Ascending aorta (tissue), 2 donors: Measurements from ENCODE around the gene TMEM60. TPM values are rescaled to one million over a fixed set of nuclear protein-coding genes. Genes with fewer than 3 reads are reported as not detected.

ENCODE experiments used
- DNase-seq, 2 donors: peaks; one replicate each; pipeline ENCODE4 v3.0.0-alpha.2; 2019; ENCODE audit warnings: low spot score in 2 of 2
- H3K27ac ChIP-seq, 2 donors: fragments of 200-600 bp; sonication (generic); one replicate each; pipeline ENCODE4 v1.5.1; 2016 to 2017; ENCODE audit warnings: mild to moderate bottlenecking in 1 of 2
- H3K27me3 ChIP-seq: fragments of 200-600 bp; sonication (generic); one replicate; pipeline ENCODE4 v1.5.1; 2017
- H3K36me3 ChIP-seq, 2 donors: fragments of 200-600 bp; sonication (generic); one replicate each; pipeline ENCODE4 v1.5.1; 2016
- H3K4me1 ChIP-seq, 2 donors: fragments of 200-600 bp; sonication (generic); one replicate each; pipeline ENCODE4 v1.5.1; 2016 to 2017; ENCODE audit warnings: mild to moderate bottlenecking in 1 of 2
- H3K4me3 ChIP-seq, 2 donors: fragments of 200-600 bp; sonication (generic); one replicate each; pipeline ENCODE4 v1.5.1; 2016 to 2017; ENCODE audit warnings: mild to moderate bottlenecking in 1 of 2
- H3K9me3 ChIP-seq, 2 donors: fragments of 200-600 bp; sonication (generic); one replicate each; pipeline ENCODE4 v1.5.1; 2016
- intact Hi-C: fragments of 100-400 bp; cut with DNase I; formaldehyde crosslinking; loops from one replicate; pipeline ENCODE4 v1.15.1; 2023
- total RNA-seq: library from RNA; depleted of rRNA; stranded (reverse); fragments of >200 nt; gene quantifications from one replicate; pipeline ENCODE4 v1.1.0, GENCODE V29; 2016
- TF ChIP-seq, protein P1 (sequence below), 3 experiments: fragments of 200-600 bp in 2 of 3; fragments of 450-650 bp in 1 of 3; sonication (generic) in 2 of 3; IDR thresholded peaks; one replicate each; pipeline ENCODE4 v1.5.1; 2016 to 2019; ENCODE audit warnings: antibody characterized with exemption in 3 of 3, mild to moderate bottlenecking in 1 of 3, moderate library complexity in 1 of 3

Gene TMEM60
- total RNA-seq, 1 donor from 2014 or later = not detected

GRCh38 chr7:77811516-77812289, 13.5 kb upstream of the TMEM60 start:
- peaks cover 18 to 23% of the 10 kb centered on the region in 2 donors for H3K9me3 ChIP-seq
- no peak overlapping the region for H3K27ac ChIP-seq
- intact Hi-C loops = no loop called here
- H3K36me3 ChIP-seq = peaks cover 0 to 2% of the 10 kb centered on the region in 2 donors
- H3K27me3 ChIP-seq = no peaks in the 10 kb centered on the region
- H3K4me3 ChIP-seq = no peak overlapping the region
- no peak for DNase-seq
- TF ChIP-seq, protein P1, sequence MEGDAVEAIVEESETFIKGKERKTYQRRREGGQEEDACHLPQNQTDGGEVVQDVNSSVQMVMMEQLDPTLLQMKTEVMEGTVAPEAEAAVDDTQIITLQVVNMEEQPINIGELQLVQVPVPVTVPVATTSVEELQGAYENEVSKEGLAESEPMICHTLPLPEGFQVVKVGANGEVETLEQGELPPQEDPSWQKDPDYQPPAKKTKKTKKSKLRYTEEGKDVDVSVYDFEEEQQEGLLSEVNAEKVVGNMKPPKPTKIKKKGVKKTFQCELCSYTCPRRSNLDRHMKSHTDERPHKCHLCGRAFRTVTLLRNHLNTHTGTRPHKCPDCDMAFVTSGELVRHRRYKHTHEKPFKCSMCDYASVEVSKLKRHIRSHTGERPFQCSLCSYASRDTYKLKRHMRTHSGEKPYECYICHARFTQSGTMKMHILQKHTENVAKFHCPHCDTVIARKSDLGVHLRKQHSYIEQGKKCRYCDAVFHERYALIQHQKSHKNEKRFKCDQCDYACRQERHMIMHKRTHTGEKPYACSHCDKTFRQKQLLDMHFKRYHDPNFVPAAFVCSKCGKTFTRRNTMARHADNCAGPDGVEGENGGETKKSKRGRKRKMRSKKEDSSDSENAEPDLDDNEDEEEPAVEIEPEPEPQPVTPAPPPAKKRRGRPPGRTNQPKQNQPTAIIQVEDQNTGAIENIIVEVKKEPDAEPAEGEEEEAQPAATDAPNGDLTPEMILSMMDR (IDR thresholded peaks at IDR 0.05) = no peak
- H3K4me1 ChIP-seq = peaks cover 0 to 3% of the 10 kb centered on the region in 2 donors

- Histone ChIP-seq H3K9me3 (peaks cover 23 to 34% of the 10 kb centered on the region in 2 donors), H3K4me3 (no peak overlapping the region), H3K4me1 (peaks cover 0 to 3% of the 10 kb centered on the region in 2 donors), H3K36me3 (no peaks in the 10 kb centered on the region), H3K27ac (no peak overlapping the region), H3K27me3 (no peaks in the 10 kb centered on the region)
- intact Hi-C loops = no loop called here
- DNase-seq = no peak
- TF ChIP-seq, protein P1 (IDR thresholded peaks at IDR 0.05) = no peak
Measured at GRCh38 chr7:77808517-77808916, 10.3 kb upstream of the TMEM60 start.

DNA sequence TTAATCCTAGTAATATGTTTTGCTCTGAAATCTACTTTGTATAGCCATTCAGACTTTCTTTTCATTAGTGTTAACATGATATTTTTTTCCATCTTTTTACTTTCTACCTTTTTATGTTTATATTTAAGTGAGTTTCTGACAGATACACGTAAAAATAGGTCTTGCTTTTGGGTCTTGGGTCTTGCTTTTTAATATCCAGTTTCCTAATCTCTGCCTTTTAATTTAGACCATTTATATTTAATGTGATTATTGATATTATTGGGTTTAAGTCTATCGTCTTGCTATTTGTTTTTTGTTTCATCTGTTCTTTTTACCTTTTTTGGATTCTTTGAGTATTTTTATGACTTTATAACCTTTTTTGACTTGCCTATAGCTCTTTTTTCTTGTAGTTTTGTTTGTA, 8.2 kb upstream of the TMEM60 start:
- DNase-seq = no peak
- Histone ChIP-seq H3K4me1 (no peaks in the 10 kb centered on the region), H3K9me3 (peaks cover 23 to 34% of the 10 kb centered on the region in 2 donors), H3K4me3 (no peak overlapping the region), H3K36me3 (no peaks in the 10 kb centered on the region), H3K27me3 (no peaks in the 10 kb centered on the region), H3K27ac (no peak overlapping the region)
- TF ChIP-seq, protein P1 (IDR thresholded peaks at IDR 0.05) = no peak
- intact Hi-C loops = no loop called here

DNA sequence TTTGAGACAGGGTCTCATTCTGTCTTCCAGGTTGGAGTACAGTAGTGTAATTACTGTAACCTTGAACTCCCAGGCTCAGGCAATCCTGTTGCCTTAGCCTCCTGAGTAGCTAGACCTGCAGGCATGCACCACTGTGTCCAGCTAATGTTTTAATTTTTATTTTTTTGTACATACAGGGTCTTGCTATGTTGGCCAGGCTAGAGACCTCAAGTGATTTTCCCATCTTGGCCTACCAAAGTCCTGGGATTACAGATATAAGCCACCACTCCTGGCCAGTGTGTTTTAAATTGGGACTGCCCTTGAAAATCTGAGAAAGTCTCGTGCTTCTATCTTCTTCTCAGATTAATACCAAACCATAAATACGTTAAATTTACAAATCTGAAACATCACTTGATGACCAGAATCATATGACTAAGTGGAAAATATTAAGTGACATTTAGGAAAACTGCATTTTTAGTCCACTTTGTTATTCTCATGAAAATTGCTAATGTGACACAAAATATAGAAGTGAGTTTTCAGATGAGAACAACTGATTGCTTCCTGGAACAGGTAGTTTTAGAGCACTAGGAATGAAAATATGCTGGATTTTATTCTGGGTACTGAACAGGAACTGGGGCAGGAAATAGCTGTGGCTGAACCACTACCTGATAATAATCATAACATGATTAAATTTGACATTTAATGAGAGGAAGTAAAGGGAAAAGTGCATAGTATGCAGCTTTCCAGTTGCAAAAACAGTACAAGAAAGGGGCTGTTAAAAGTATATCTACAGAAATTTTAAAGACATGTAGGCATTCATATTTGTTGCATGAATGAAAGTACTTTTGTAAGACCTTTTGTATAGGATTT, 4.5 kb upstream of the TMEM60 start:
- Histone ChIP-seq H3K4me1 (no peaks in the 10 kb centered on the region), H3K9me3 (peaks cover 16 to 22% of the 10 kb centered on the region in 2 donors), H3K27ac (no peak overlapping the region), H3K27me3 (no peaks in the 10 kb centered on the region), H3K36me3 (no peaks in the 10 kb centered on the region), H3K4me3 (no peak overlapping the region)
- TF ChIP-seq, protein P1 (IDR thresholded peaks at IDR 0.05) = no peak
- intact Hi-C loops = no loop called here
- DNase-seq = no peak

GRCh38 chr7:77800730-77801129, 2.5 kb upstream of the TMEM60 start:
- H3K27ac ChIP-seq = peak overlapping the region in 1 of 2 donors; percentile 97
- no peak overlapping the region for H3K4me3 ChIP-seq
- peaks cover 4 to 8% of the 10 kb centered on the region in 2 donors for H3K4me1 ChIP-seq
- H3K9me3 ChIP-seq = peaks cover 0 to 1% of the 10 kb centered on the region in 2 donors
- H3K36me3 ChIP-seq = no peaks in the 10 kb centered on the region
- no peak for DNase-seq
- TF ChIP-seq, protein P1 (IDR thresholded peaks at IDR 0.05) = no peak
- intact Hi-C loops = no loop called here
- H3K27me3 ChIP-seq = no peaks in the 10 kb centered on the region
